Measurements from ENCODE around the gene FAM210A. TPM values are rescaled to one million over a fixed set of nuclear protein-coding genes. Genes with fewer than 3 reads are reported as not detected.

The FAM210A gene
- polyA plus RNA-seq, 2 of the 4 experiments (the other 2 are of a cell fraction): 17.1 to 26.2 TPM

GRCh38 chr18:13735681-13736080 is 9.3 kb upstream of the FAM210A start:
- H3K4me3 ChIP-seq: no peak overlapping the region
- DNase-seq (ENCODE audit: low read depth in 1 of 2, low spot score in 1 of 2) (no peak), FAIRE-seq (no peak), ATAC-seq (no peak)
- ChIA-PET CTCF (no interaction called here), POLR2A (interaction anchor here (1.2 kb wide), 1 partner anchor 9 kb away, joined by 4 read pairs; the partner anchor contains the start of genes FAM210A and RNMT)
- WGBS (ENCODE audit: missing lambda C conversion rate): 96% methylated on average over 2 of the region's 2 CpGs
- TF ChIP-seq HDAC2 (IDR thresholded peaks at IDR 0.05) (no peak), PHF8 (IDR thresholded peaks at IDR 0.05; ENCODE audit: borderline replicate concordance, low read depth) (no peak), KDM5A (IDR thresholded peaks at IDR 0.05) (no peak), RCOR1 (IDR thresholded peaks at IDR 0.05; ENCODE audit: low read depth, low read length) (no peak), KDM1A (IDR thresholded peaks at IDR 0.05; ENCODE audit: low read depth) (no peak)
- H3K4me1 ChIP-seq: no peaks in the 10 kb centered on the region
- no peak overlapping the region for H3K4me2 ChIP-seq
- H3K9me3 ChIP-seq: no peaks in the 10 kb centered on the region
- H3K27ac ChIP-seq: no peak overlapping the region

DNA sequence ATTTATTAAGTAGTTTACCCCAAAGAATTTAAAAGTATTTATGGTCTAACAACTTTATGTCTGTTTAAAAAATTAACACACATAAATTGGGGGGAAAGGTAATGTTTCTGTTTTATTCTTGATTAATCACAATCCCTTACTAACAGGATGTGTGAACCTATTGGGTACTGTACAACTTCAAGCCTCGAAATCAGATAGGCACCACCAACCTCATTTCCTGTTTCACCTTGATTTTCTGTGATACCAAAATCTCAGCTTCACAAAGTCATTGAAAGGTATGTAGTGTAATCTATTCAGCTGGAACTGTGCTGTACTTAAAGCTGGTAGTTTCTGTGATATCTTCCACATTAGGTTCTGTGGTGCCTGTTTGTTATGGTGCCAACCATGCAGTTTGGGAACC is 4.1 kb upstream of the FAM210A start:
- ATAC-seq: no peak
- Histone ChIP-seq H3K9me3 (no peaks in the 10 kb centered on the region), H3K27ac (no peak overlapping the region), H3K4me3 (no peak overlapping the region), H3K4me1 (no peaks in the 10 kb centered on the region), H3K4me2 (no peak overlapping the region)
- ChIA-PET CTCF (no interaction called here), POLR2A (no interaction called here)
- FAIRE-seq: no peak
- TF ChIP-seq JUNB (IDR thresholded peaks at IDR 0.05): no peak
- no peak for TF ChIP-seq CHD4 (IDR thresholded peaks at IDR 0.05; ENCODE audit: borderline replicate concordance)
- no peak for TF ChIP-seq HDAC2 (IDR thresholded peaks at IDR 0.05)
- TF ChIP-seq ZFP36 (IDR thresholded peaks at IDR 0.05; ENCODE audit: borderline replicate concordance, partially characterized antibody): no peak
- no peak for TF ChIP-seq NPAS2 (CRISPR knock-in tag; IDR thresholded peaks at IDR 0.05; ENCODE audit: borderline replicate concordance)
- TF ChIP-seq HOXB5 (CRISPR knock-in tag; IDR thresholded peaks at IDR 0.05): no peak
- TF ChIP-seq NR3C1 (IDR thresholded peaks at IDR 0.05): no peak
- TF ChIP-seq CTCF (IDR thresholded peaks at IDR 0.05): no peak
- TF ChIP-seq, protein P1, sequence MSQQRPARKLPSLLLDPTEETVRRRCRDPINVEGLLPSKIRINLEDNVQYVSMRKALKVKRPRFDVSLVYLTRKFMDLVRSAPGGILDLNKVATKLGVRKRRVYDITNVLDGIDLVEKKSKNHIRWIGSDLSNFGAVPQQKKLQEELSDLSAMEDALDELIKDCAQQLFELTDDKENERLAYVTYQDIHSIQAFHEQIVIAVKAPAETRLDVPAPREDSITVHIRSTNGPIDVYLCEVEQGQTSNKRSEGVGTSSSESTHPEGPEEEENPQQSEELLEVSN (IDR thresholded peaks at IDR 0.05; ENCODE audit: borderline replicate concordance, low read depth): no peak
- no peak for TF ChIP-seq RNF2 (IDR thresholded peaks at IDR 0.05; ENCODE audit: borderline replicate concordance, low read depth)
- no peak for DNase-seq (ENCODE audit: low read depth in 1 of 2, low spot score in 1 of 2)
- 95% methylated on average over 1 of the region's 1 CpG for WGBS (ENCODE audit: missing lambda C conversion rate)

DNA sequence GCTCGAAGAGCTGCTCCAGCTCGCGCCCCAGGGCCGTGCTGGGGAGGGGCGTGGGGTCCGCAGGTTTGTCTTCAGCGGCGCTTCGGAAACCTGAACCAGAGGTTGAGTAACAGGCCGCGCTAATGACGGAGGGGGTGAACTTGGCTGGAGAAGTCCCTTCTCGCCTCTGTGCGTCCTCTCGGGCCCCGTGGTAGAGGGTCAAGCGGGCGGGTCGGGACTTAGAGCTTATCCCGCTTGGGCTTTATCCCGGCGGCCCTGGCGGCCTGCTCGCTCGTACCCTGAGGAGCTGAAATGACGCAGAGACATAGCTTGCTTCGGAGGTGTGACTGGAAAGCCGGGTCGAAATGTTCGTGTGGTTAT is 594 bp upstream of the FAM210A start:
- 0 out of 5 replicates have a peak, but pooled peaks of 1 of the 2 experiments have one; percentile 1 for TF ChIP-seq JUN (IDR thresholded peaks at IDR 0.05)
- TF ChIP-seq CBX2 (IDR thresholded peaks at IDR 0.05; ENCODE audit: borderline replicate concordance, low read depth): no peak
- 1% methylated on average over 14 of the region's 30 CpGs for WGBS (ENCODE audit: missing lambda C conversion rate)
- FAIRE-seq: no peak
- Histone ChIP-seq H3K9me3 (no peaks in the 10 kb centered on the region), H3K4me2 (peak overlapping the region; percentile 90), H3K4me1 (peaks cover 8% of the 10 kb centered on the region; the same call in 2 of the 3 replicates), H3K4me3 (peak overlapping the region; percentile 76), H3K27ac (peak overlapping the region; percentile 76 to 96)
- DNase-seq (ENCODE audit: low read depth in 1 of 2, low spot score in 1 of 2): peak; percentile 5 to 43
- CTCF ChIA-PET: interaction anchor here (1.2 kb wide), 1 partner anchor 22 kb away, joined by 3 read pairs; no protein-coding TSS in a partner anchor
- POLR2A ChIA-PET: interaction anchor here (0.9 kb wide), 1 partner anchor 844 kb away, joined by 3 read pairs; no protein-coding TSS in a partner anchor
- ATAC-seq: peak; percentile 63 to 67

GRCh38 chr18:13725566-13726231 is 659 bp downstream of the FAM210A start:
- FAIRE-seq: no peak
- DNase-seq (ENCODE audit: low read depth in 1 of 2, low spot score in 1 of 2): peak in 1 of 2 experiments; percentile 1
- ChIA-PET POLR2A (interaction anchor here (0.7 kb wide), 1 partner anchor 10 kb away, joined by 4 read pairs; no protein-coding TSS in a partner anchor), CTCF (interaction anchor here (0.8 to 1.2 kb wide), 2 partner anchors 16 to 77 kb away, joined by 3 to 4 read pairs; no protein-coding TSS in a partner anchor)
- peak overlapping the region; percentile 95 for H3K4me2 ChIP-seq
- H3K27ac ChIP-seq: peak overlapping the region; percentile 86 to 96
- H3K4me1 ChIP-seq: peaks cover 8% of the 10 kb centered on the region; the same call in 2 of the 3 replicates
- ATAC-seq: no peak; a peak in 1 of 6 replicates
- H3K4me3 ChIP-seq: peak overlapping the region; percentile 76
- no peaks in the 10 kb centered on the region for H3K9me3 ChIP-seq
- 13% methylated on average over 20 of the region's 35 CpGs for WGBS (ENCODE audit: missing lambda C conversion rate)
- no peak for TF ChIP-seq MAFK (IDR thresholded peaks at IDR 0.05; ENCODE audit: partially characterized antibody)
- TF ChIP-seq, protein P2, sequence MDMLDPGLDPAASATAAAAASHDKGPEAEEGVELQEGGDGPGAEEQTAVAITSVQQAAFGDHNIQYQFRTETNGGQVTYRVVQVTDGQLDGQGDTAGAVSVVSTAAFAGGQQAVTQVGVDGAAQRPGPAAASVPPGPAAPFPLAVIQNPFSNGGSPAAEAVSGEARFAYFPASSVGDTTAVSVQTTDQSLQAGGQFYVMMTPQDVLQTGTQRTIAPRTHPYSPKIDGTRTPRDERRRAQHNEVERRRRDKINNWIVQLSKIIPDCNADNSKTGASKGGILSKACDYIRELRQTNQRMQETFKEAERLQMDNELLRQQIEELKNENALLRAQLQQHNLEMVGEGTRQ (IDR thresholded peaks at IDR 0.05): no peak
- no peak for TF ChIP-seq REST (IDR thresholded peaks at IDR 0.05)
- TF ChIP-seq ELK1 (IDR thresholded peaks at IDR 0.05; ENCODE audit: low read depth, low read length): no peak
- TF ChIP-seq ESRRA (IDR thresholded peaks at IDR 0.05; ENCODE audit: borderline replicate concordance, low read length): no peak
